GM10266 (cell line): ENCODE data around the gene ITM2C.

ENCODE experiments used
- DNase-seq: peaks from one replicate; pipeline ENCODE4 v3.0.0; 2012; ENCODE audit errors: extremely low spot score
- CTCF ChIP-seq: IDR thresholded peaks from 2 replicates; pipeline ENCODE4 v1.5.1; 2012; ENCODE audit warnings: mild to moderate bottlenecking, low read depth; ENCODE audit not compliant: control insufficient read depth, insufficient read depth; ENCODE audit errors: missing control alignments

ITM2C gene

DNA sequence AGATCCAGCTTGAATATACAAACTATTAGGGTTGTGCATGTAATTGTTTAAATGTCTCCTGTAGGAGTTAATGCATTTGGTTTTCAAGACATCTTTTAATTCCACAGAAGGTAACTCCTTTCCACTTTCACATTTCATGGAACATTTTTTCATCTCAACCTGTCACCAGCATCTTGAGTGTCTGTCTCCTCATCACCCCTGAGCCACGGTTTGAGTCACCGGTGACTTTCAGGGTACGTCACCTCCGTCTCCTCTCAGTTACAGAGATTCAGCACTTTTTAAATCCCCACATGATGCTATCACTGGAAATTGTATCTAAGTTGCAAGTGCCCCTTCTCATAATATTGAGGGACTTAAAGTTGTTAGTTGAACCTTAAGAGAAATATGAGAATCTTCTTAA, 35.0 kb downstream of the ITM2C start:
- no peak for DNase-seq
- TF ChIP-seq CTCF, result no peak

- TF ChIP-seq CTCF, result no peak
- no peak for DNase-seq
These were observed 35.7 kb downstream of the ITM2C start for GRCh38 chr2:230900336-230900995.

DNA sequence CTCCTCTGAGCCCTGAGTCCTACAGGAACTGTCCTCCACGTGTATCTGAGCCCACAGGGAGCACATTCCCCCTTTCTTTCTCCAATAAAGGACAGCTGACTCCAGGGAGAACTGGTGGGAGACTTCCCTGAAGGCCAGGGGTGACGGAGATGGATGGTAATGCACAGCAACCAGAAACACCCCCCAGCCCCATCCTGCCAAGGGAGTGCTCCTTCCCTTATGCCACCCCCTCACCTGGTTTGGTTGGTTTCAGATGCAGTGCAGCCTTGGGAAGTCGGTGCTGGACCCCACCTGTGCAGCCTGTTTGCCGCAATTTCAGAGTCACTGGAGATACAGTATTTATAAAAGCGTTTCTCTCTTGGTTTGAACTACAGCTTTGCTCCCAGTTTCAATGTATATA, 36.3 kb downstream of the ITM2C start:
- TF ChIP-seq CTCF, result no peak
- DNase-seq, result no peak

DNA sequence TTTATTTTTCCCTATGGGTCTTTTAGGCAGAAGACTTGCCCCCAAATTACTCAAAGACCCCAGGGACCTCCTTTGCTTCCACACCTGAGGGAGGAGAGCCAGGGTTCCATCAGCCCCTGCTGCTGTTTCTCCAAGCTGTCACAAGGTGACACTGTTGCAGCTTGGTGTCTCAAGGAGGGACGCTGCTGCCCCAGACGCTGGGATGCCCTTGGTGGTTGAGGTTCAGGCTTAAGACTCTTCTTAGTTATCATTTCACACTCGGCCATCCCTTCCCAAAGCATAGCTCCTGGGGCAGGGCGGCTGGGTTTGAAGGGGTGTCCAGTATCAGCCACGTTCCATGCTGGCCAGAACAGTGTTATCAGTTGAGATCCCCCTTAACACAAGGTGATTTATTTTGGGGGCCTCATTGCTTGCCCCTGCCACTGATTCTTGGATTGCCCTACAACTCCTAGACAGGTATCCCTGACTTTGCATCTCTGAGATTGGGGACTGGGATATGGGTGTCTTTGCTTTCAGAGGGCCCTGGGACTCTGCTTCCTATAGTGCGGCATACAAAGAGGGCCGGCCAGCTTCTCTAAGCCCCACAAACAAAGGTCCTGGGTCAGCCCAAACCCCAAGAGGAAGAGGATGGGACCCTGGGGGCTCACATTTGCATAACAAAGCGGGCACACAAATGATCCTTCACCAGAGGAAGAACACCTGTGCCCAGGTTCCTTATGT, 37.6 kb downstream of the ITM2C start:
- peak; percentile 98 for TF ChIP-seq CTCF
- DNase-seq, result peak; percentile 76

DNA sequence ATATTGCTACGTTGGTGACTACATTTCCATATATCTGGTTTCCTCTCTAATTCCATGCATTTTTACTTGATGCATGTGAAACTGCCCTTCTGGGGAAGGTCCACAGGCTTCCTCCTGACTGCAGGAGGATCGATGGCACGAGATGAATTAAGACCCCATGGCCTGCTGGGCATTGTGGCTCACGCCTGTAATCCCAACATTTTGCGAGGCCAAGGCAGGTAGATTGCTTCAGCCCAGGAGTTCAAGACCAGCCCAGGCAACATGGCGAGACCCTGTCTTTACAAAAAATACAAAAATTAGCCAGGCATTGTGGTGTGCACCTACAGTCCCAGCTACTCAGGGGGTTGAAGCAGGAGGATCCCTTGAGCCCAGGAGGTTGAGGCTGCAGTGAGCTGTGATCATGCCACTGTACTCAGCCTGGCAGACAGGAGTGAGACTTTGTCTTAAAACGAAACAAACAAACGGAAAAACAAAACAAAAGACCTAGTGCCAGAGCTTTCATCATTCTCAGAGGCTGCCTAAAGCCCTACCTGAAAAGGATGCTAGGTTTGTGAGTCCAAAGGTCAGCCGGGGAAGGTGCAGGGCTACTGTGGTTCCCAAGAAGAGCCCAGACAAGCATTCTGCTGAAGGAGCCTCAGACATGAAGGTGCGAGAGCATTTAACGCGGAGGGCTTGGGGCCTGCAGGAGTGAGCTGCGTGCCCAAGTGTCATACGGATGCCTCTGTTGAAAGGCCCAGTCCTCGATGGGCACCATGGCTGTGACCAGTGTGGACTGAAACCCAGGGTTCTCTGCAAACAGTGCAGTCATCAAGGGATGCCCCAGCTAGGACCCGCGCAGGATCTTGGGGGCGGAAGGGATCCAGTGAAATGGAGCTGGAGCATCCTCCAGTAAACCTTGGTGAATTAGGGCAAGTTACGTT, 38.7 kb downstream of the ITM2C start:
- no peak for TF ChIP-seq CTCF
- no peak for DNase-seq

DNA sequence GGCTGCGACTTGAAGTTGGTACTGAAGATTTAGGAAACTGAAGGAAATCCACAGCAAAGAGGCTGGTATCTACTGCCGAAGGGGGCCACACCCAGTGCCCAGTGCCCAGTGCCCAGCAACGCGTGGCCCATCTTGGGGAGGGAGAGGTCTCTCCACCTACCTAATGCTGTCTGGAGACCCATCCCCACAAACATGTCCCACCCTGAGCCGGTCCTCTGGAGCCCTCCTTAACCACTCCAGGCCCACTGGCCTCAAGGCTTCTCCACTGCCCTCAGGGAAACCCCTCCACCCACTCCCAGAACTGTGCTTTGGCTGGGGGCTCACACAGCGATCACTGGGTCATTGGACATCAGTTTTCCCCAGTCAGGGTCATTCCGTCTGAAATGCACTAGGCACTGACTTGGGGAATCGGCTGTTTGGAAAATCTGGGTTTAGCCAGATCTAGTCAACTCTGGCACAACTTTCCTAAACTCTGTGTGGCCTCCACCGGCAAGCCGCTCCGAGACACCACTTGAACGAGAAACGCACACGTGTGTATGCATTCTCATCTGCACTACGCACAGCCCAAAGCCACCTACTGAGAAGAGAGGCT, 40.2 kb downstream of the ITM2C start:
- DNase-seq, result no peak
- no peak for TF ChIP-seq CTCF
